Measurements from ENCODE around the gene PDE11A. TPM values are rescaled to one million over a fixed set of nuclear protein-coding genes. Genes with fewer than 3 reads are reported as not detected.

PDE11A gene
- total and polyA plus RNA-seq, 12 donors, result 0.26 to 2.9 (median 0.58) TPM

- H3K27ac ChIP-seq, result no peak overlapping the region
- 80 to 94% (median 87%) methylated on average over 4 of the region's 4 CpGs for WGBS, 4 donors
- no peak for TF ChIP-seq CTCF (IDR thresholded peaks at IDR 0.05)
- TF ChIP-seq POLR2A (IDR thresholded peaks at IDR 0.05), result no peak
- no peak overlapping the region for H3K4me3 ChIP-seq
- no peak for DNase-seq
- H3K4me1 ChIP-seq (replicated peaks in 1 of 2), result no peaks in the 10 kb centered on the region
- intact Hi-C loops (cut with DNase I), result no loop called here
- no peaks in the 10 kb centered on the region for H3K9me3 ChIP-seq (replicated peaks in 1 of 3)
- no peaks in the 10 kb centered on the region for H3K36me3 ChIP-seq (replicated peaks in 1 of 2)
- H3K27me3 ChIP-seq, result peaks cover 5% of the 10 kb centered on the region
Measured at GRCh38 chr2:177705511-177706173, 366.9 kb downstream of the PDE11A start.

GRCh38 chr2:177703159-177703558 lies 369.4 kb downstream of the PDE11A start:
- no peaks in the 10 kb centered on the region for H3K4me1 ChIP-seq (replicated peaks in 1 of 2)

GRCh38 chr2:177698281-177698680 lies 374.3 kb downstream of the PDE11A start:
- H3K27ac ChIP-seq, result no peak overlapping the region
- WGBS, 4 donors, result 66 to 80% (median 70%) methylated on average over 3 of the region's 3 CpGs
- intact Hi-C loops (cut with DNase I), result no loop called here
- no peak overlapping the region for H3K4me3 ChIP-seq
- TF ChIP-seq POLR2A (IDR thresholded peaks at IDR 0.05), result no peak
- no peak for TF ChIP-seq CTCF (IDR thresholded peaks at IDR 0.05)
- DNase-seq, result no peak
- no peaks in the 10 kb centered on the region for H3K27me3 ChIP-seq
- no peaks in the 10 kb centered on the region for H3K9me3 ChIP-seq (replicated peaks in 1 of 3)
- H3K36me3 ChIP-seq (replicated peaks in 1 of 2), result no peaks in the 10 kb centered on the region
- no peaks in the 10 kb centered on the region for H3K4me1 ChIP-seq (replicated peaks in 1 of 2)

More at GRCh38 chr2:177703159-177703558, 369.4 kb downstream of the PDE11A start:
- 91 to 97% (median 95%) methylated on average over 1 of the region's 1 CpG for WGBS, 4 donors
- H3K9me3 ChIP-seq (replicated peaks in 1 of 3), result no peaks in the 10 kb centered on the region
- no peak overlapping the region for H3K27ac ChIP-seq
- H3K4me3 ChIP-seq, result no peak overlapping the region
- no peaks in the 10 kb centered on the region for H3K36me3 ChIP-seq (replicated peaks in 1 of 2)
- DNase-seq, result no peak
- intact Hi-C loops (cut with DNase I), result no loop called here
- peaks cover 5% of the 10 kb centered on the region for H3K27me3 ChIP-seq
- TF ChIP-seq CTCF (IDR thresholded peaks at IDR 0.05) (no peak), POLR2A (IDR thresholded peaks at IDR 0.05) (no peak)

GRCh38 chr2:177694348-177694747 lies 378.2 kb downstream of the PDE11A start:
- no peak overlapping the region for H3K27ac ChIP-seq

More at GRCh38 chr2:177694348-177694747, 378.2 kb downstream of the PDE11A start:
- Histone ChIP-seq H3K4me3 (no peak overlapping the region), H3K27me3 (no peaks in the 10 kb centered on the region), H3K36me3 (replicated peaks in 1 of 2) (no peaks in the 10 kb centered on the region), H3K4me1 (replicated peaks in 1 of 2) (no peaks in the 10 kb centered on the region), H3K9me3 (replicated peaks in 1 of 3) (no peaks in the 10 kb centered on the region)
- DNase-seq, result no peak
- TF ChIP-seq POLR2A (IDR thresholded peaks at IDR 0.05) (no peak), CTCF (IDR thresholded peaks at IDR 0.05) (no peak)
- intact Hi-C loops (cut with DNase I), result no loop called here

Data from adrenal gland (tissue), 12 donors.